Breast epithelium (tissue), 4 donors: ENCODE measurements around the gene ATP8A1. TPM values are rescaled to one million over a fixed set of nuclear protein-coding genes. Genes with fewer than 3 reads are reported as not detected.

Experiments used
- DNase-seq, 2 donors: peaks; one replicate each; pipeline ENCODE4 v3.0.0-alpha.2; 2019; ENCODE audit warnings: low spot score in 2 of 2
- H3K27ac ChIP-seq, 2 donors: fragments of 200-600 bp; sonication (generic) in 1 of 2; one replicate each; pipeline ENCODE4 v1.5.1; 2016 to 2019; ENCODE audit warnings: mild to moderate bottlenecking in 1 of 2
- H3K27me3 ChIP-seq, 2 donors: fragments of 200-600 bp; sonication (generic) in 1 of 2; one replicate each; pipeline versions ENCODE4 v1.5.1 to v1.6.0; 2017 to 2019; ENCODE audit warnings: control low read depth in 1 of 2, mild to moderate bottlenecking in 1 of 2
- H3K36me3 ChIP-seq: fragments of 200-600 bp; one replicate; pipeline ENCODE4 v1.5.1; 2019
- H3K4me1 ChIP-seq, 2 donors: fragments of 200-600 bp; sonication (generic); one replicate each; pipeline ENCODE4 v1.5.1; 2016 to 2019; ENCODE audit warnings: control low read depth in 1 of 2
- H3K4me3 ChIP-seq, 3 donors: fragments of 200-600 bp; sonication (generic); 1 replicate in 2 of 3; 2 replicates in 1 of 3; pipeline ENCODE4 v1.5.1; 2016 to 2019; ENCODE audit warnings: mild to moderate bottlenecking in 3 of 3, moderate library complexity in 2 of 3
- H3K9me3 ChIP-seq, 2 donors: fragments of 200-600 bp; sonication (generic) in 1 of 2; one replicate each; pipeline ENCODE4 v1.5.1; 2016 to 2019; ENCODE audit warnings: control low read depth in 1 of 2
- POLR2A ChIP-seq: fragments of 450-650 bp; IDR thresholded peaks from one replicate; pipeline ENCODE4 v1.6.1; 2016; ENCODE audit warnings: antibody characterized with exemption, mild to moderate bottlenecking, moderate library complexity
- POLR2AphosphoS5 ChIP-seq, 3 donors: sonication (generic); formaldehyde crosslinking; IDR thresholded peaks; one replicate each; pipeline ENCODE4 v1.6.1; 2017; ENCODE audit warnings: antibody characterized with exemption in 3 of 3
- intact Hi-C: fragments of 100-400 bp; cut with DNase I; formaldehyde crosslinking; loops from one replicate; pipeline ENCODE4 v1.15.1; 2023; ENCODE audit warnings: low total_unique reads
- total RNA-seq, 3 donors: library from RNA; depleted of rRNA; stranded (reverse); fragments of >200 nt; gene quantifications; one replicate each; pipeline ENCODE4 v1.1.0, GENCODE V29; 2016
- TF ChIP-seq, protein P1 (sequence below), 3 donors: fragments of 450-650 bp; IDR thresholded peaks; one replicate each; pipeline ENCODE4 v1.5.1; 2016 to 2017; ENCODE audit warnings: antibody characterized with exemption in 3 of 3, mild to moderate bottlenecking in 3 of 3, moderate library complexity in 3 of 3

ATP8A1 gene
- total RNA-seq, 3 donors from 2014 or later: 12.2 to 17.0 (median 14.8) TPM

DNA sequence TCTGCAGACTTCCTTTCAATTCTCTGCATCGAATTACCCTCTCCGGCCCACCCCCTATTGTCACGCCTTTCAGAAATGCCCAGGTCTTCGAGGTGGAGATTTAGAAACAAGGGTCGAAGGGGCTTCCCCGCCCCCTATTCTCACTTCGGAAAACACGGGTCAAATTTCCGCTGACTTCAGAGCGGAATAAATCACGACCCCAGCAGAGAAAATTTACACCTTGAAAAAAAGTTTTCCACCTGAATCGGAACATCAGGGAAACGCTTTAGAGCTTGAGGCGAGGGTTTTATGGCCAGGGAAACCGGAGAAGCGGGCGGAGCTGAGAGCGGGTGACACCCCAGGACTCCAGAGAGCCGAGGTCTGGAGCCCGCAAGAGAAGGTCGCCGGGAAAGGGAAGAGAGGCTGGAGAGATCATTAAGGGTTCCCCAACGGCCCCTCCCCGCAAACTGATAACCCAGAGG, 258.0 kb downstream of the ATP8A1 start:
- intact Hi-C loops: no loop called here
- Histone ChIP-seq H3K27ac (no peak overlapping the region), H3K4me1 (no peaks in the 10 kb centered on the region), H3K27me3 (peaks cover 0 to 64% of the 10 kb centered on the region in 2 donors), H3K4me3 (peak overlapping the region; percentile 41 to 64 (median 50)), H3K36me3 (no peaks in the 10 kb centered on the region), H3K9me3 (no peaks in the 10 kb centered on the region)
- TF ChIP-seq, protein P1, sequence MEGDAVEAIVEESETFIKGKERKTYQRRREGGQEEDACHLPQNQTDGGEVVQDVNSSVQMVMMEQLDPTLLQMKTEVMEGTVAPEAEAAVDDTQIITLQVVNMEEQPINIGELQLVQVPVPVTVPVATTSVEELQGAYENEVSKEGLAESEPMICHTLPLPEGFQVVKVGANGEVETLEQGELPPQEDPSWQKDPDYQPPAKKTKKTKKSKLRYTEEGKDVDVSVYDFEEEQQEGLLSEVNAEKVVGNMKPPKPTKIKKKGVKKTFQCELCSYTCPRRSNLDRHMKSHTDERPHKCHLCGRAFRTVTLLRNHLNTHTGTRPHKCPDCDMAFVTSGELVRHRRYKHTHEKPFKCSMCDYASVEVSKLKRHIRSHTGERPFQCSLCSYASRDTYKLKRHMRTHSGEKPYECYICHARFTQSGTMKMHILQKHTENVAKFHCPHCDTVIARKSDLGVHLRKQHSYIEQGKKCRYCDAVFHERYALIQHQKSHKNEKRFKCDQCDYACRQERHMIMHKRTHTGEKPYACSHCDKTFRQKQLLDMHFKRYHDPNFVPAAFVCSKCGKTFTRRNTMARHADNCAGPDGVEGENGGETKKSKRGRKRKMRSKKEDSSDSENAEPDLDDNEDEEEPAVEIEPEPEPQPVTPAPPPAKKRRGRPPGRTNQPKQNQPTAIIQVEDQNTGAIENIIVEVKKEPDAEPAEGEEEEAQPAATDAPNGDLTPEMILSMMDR (IDR thresholded peaks at IDR 0.05): no peak
- TF ChIP-seq POLR2A (no peak), POLR2AphosphoS5 (IDR thresholded peaks at IDR 0.05) (no peak)
- no peak for DNase-seq

DNA sequence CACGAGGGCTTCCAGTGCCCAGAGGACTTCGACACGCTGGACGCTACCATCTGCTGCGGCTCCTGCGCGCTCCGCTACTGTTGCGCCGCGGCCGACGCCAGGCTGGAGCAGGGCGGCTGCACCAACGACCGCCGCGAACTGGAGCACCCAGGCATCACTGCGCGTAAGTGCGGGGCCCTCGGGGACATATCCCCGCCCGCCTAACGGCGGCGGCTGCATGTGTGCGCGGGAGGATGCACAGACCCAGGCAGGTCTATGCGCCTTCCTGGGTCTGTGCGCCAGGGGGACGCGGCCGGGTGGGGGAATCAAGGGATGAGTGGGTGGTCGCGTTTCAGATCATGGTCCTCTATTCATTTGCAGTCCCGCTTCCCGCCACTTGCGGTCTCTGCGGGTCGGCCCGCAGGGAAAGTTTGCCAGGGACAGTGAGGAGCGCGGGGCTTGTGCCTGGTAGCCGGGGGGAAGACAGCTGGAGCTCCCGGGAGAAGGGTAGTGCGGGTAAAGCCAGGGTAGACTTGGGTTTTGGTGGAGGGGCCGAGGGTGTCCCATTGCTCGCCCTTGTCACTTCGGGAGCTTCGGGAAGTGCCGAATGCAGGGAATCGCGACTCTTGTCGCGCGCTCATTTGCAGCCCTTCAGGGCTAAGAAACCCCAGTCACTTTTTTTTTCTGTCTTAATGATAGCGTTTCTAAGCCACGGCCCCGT, 258.6 kb downstream of the ATP8A1 start:
- no peak for TF ChIP-seq POLR2A
- TF ChIP-seq POLR2AphosphoS5 (IDR thresholded peaks at IDR 0.05): no peak
- TF ChIP-seq, protein P1 (IDR thresholded peaks at IDR 0.05): no peak
- peak overlapping the region; percentile 41 to 64 (median 50) for H3K4me3 ChIP-seq
- no peaks in the 10 kb centered on the region for H3K9me3 ChIP-seq
- H3K36me3 ChIP-seq: no peaks in the 10 kb centered on the region
- H3K27me3 ChIP-seq: peaks cover 0 to 62% of the 10 kb centered on the region in 2 donors
- intact Hi-C loops: no loop called here
- H3K27ac ChIP-seq: no peak overlapping the region
- H3K4me1 ChIP-seq: no peaks in the 10 kb centered on the region
- DNase-seq: no peak

DNA sequence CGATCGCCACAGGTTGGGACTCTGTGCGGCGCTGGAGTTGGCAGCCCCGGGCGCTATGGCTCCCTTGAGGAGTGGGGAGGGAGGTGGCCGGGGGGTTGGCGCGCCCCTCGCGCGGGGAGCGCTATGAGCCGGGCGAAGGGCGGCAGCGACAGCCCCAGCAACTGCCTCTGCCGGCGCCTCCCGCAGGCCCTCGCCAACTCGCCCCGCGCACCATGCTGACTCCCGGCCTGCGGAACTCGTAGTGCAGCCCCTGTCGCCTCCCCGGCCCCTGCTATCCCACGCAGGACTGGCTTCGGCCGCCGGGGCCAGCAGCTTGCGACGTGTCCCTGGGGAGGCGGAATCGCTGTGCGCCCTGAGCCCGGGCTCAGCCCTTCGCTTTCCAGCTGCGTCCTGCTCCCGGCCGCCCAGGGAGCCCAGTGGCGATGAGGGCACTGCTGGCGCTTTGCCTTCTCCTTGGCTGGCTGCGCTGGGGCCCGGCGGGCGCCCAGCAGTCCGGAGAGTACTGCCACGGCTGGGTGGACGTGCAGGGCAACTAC, 259.2 kb downstream of the ATP8A1 start:
- intact Hi-C loops: no loop called here

DNA sequence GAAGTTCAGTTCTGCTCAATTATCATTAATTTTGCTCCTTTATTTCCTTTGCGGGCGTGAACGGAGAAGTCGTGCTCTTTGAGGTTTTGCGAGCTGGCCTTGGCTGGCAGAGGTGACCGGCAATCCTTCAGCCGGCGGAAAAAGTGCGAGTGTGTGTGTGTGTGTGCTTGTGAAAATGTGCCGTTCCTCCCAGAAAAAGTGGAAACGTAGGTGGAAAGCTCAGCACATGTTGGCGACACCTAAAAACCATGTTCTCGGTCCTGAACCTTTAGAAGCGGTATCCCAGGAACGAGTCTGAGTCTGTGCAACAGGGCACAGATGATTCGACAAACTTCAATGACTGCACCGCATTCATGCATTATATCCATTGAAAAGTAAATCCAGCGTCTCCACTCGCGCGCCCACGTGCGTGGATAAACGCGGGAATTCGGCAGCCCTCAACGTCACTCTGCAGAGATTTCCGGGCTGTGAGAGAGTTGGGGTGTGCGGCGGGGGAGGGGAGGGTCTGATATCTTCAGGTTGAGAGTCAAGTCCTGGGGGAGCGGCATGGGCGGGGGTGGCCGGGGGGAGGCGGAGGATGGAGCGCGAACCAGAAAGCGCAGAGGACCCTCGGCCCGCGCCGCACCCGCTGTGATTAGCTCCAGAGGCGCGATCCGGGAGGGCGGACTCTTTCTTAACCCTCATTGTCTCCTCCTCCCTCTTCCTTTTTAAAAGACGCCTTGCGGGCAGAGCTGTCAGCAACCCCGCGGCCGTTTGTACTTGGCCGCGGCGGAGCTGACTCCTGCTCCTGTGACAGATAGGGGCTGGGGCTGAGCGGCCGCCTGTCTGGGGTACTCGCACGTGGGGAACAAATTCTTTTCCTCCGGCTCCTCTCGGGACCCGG, 259.9 kb downstream of the ATP8A1 start, which contains the start of gene SHISA3:
TSS of gene SHISA3 (plus strand) at position 737 of the 883 bp plus-strand sequence. CDS start 569 bp downstream, outside the sequence.
- H3K4me3 ChIP-seq: peak within 1 kb of the TSS; percentile 41 to 64 (median 50)
- no peak for TF ChIP-seq POLR2AphosphoS5 (IDR thresholded peaks at IDR 0.05)
- TF ChIP-seq, protein P1 (IDR thresholded peaks at IDR 0.05): no peak
- no peak for TF ChIP-seq POLR2A
- DNase-seq: no peak
- H3K27me3 ChIP-seq: peaks cover 0 to 58% of the 10 kb centered on the region in 2 donors
- H3K27ac ChIP-seq: no peak within 1 kb of the TSS
- H3K36me3 ChIP-seq: no peaks in the 10 kb centered on the region
- intact Hi-C loops: no loop called here
- H3K9me3 ChIP-seq: no peaks in the 10 kb centered on the region
- H3K4me1 ChIP-seq: no peaks in the 10 kb centered on the region

More for the DNA sequence above, 259.2 kb downstream of the ATP8A1 start:
- no peak for DNase-seq
- Histone ChIP-seq H3K4me1 (no peaks in the 10 kb centered on the region), H3K27ac (no peak overlapping the region), H3K9me3 (no peaks in the 10 kb centered on the region), H3K27me3 (peaks cover 0 to 61% of the 10 kb centered on the region in 2 donors), H3K36me3 (no peaks in the 10 kb centered on the region), H3K4me3 (peak overlapping the region; percentile 41 to 64 (median 50))
- TF ChIP-seq POLR2A (no peak), POLR2AphosphoS5 (IDR thresholded peaks at IDR 0.05) (no peak)
- TF ChIP-seq, protein P1 (IDR thresholded peaks at IDR 0.05): no peak
